T-cell (primary cell): ENCODE measurements around the gene PET100. TPM values are rescaled to one million over a fixed set of nuclear protein-coding genes. Genes with fewer than 3 reads are reported as not detected.

Experiments used
- ATAC-seq, 4 experiments: fragments of 200-7000 bp in 3 of 4; fragments of 150-1000 bp in 1 of 4; cut with Tn5 transposase; replicated peaks in 1 of 4; 1 replicate in 3 of 4; 2 replicates in 1 of 4; pipeline ENCODE4 v1.10.0; 2021; ENCODE audit warnings: moderate library complexity in 3 of 4, mild to moderate bottlenecking in 2 of 4, moderate number of reproducible peaks in 1 of 4
- CTCF ChIA-PET, 2 donors: fragments of 300-600 bp; sonication (Branson Sonifier 250); formaldehyde crosslinking; loops; one replicate each; lab custom pipeline; 2022; ENCODE audit warnings: antibody characterized with exemption in 2 of 2; lab: Charles Lee
- POLR2A ChIA-PET, 2 donors: fragments of 300-600 bp; sonication (Branson Sonifier 250); formaldehyde crosslinking; loops; one replicate each; lab custom pipeline; 2022; ENCODE audit warnings: antibody characterized with exemption in 2 of 2; lab: Charles Lee
- DNase-seq, 35 experiments: peaks; one replicate each; pipeline versions ENCODE4 v3.0.0 to v3.0.0-alpha.2; 2013 to 2023
- H3K27ac ChIP-seq: one replicate; pipeline ENCODE4 v1.5.1; 2013; ENCODE audit warnings: low read length
- H3K27me3 ChIP-seq, 2 experiments: replicated peaks in 1 of 2; 1 replicate in 1 of 2; 2 replicates in 1 of 2; pipeline versions ENCODE4 v1.6.1 to v1.7.0; 2013; ENCODE audit warnings: low read length in 1 of 2, mixed read lengths in 1 of 2; ENCODE audit not compliant: control insufficient read depth in 2 of 2, insufficient read depth in 2 of 2; ENCODE audit errors: extremely low read depth in 1 of 2
- H3K36me3 ChIP-seq, 2 donors: 1 replicate in 1 of 2; 2 replicates in 1 of 2; pipeline versions ENCODE4 v1.6.1 to v1.7.0; 2013; ENCODE audit warnings: low read length in 1 of 2; ENCODE audit not compliant: control insufficient read depth in 2 of 2, insufficient read depth in 1 of 2; ENCODE audit errors: extremely low read depth in 1 of 2
- H3K4me1 ChIP-seq, 2 experiments: 1 replicate in 1 of 2; 2 replicates in 1 of 2; pipeline versions ENCODE4 v1.6.1 to v1.7.0; 2013; ENCODE audit warnings: low read length in 2 of 2, mixed read lengths in 1 of 2; ENCODE audit not compliant: insufficient read depth in 2 of 2, control insufficient read depth in 1 of 2; ENCODE audit errors: extremely low read depth in 1 of 2
- H3K4me3 ChIP-seq, 2 donors: 1 replicate in 1 of 2; 2 replicates in 1 of 2; pipeline versions ENCODE4 v1.5.1 to v1.7.0; 2013; ENCODE audit warnings: mild to moderate bottlenecking in 2 of 2, low read length in 1 of 2, moderate library complexity in 1 of 2; ENCODE audit not compliant: control insufficient read depth in 1 of 2; ENCODE audit errors: extremely low read depth in 1 of 2
- H3K9me3 ChIP-seq: 2 replicates; pipeline ENCODE4 v1.7.0; 2013
- H3K27ac Mint-ChIP-seq, 2 donors: one replicate each; pipeline ENCODE4 v1.8.0; 2020 to 2021; ENCODE audit warnings: mild to moderate bottlenecking in 2 of 2, mixed read lengths in 2 of 2
- H3K27me3 Mint-ChIP-seq, 2 donors: one replicate each; pipeline ENCODE4 v1.8.0; 2021 to 2022; ENCODE audit warnings: mixed read lengths in 2 of 2
- H3K36me3 Mint-ChIP-seq: one replicate; pipeline ENCODE4 v1.8.0; 2021; ENCODE audit warnings: mixed read lengths
- H3K4me1 Mint-ChIP-seq, 3 donors: one replicate each; pipeline ENCODE4 v1.8.0; 2020 to 2022; ENCODE audit warnings: mixed read lengths in 3 of 3, mild to moderate bottlenecking in 1 of 3
- H3K4me3 Mint-ChIP-seq, 3 donors: one replicate each; pipeline ENCODE4 v1.8.0; 2020 to 2022; ENCODE audit warnings: mild to moderate bottlenecking in 3 of 3, mixed read lengths in 3 of 3, moderate library complexity in 3 of 3
- H3K9me3 Mint-ChIP-seq, 3 donors: one replicate each; pipeline ENCODE4 v1.8.0; 2020 to 2022; ENCODE audit warnings: mixed read lengths in 3 of 3
- WGBS: methylation state at CpG from one replicate; pipeline ENCODE4 v1.1.5; 2013; ENCODE audit warnings: missing lambda C conversion rate; ENCODE audit not compliant: insufficient coverage; 5-methylcytosine and 5-hydroxymethylcytosine counted together
- total RNA-seq, 35 experiments: library from RNA in 6 of 35; stranded (reverse) in 6 of 35; fragments of 120-200 nt in 1 of 35; gene quantifications; one replicate each; pipeline versions ENCODE4 v1.2.1 to v1.2.4 and lab custom pipeline; 2013 to 2026

The PET100 gene
- total RNA-seq, 5 donors from 2014 or later (not counting 1 experiment from before 2014, with no cell fraction given) = 105 to 139 (median 110) TPM

DNA sequence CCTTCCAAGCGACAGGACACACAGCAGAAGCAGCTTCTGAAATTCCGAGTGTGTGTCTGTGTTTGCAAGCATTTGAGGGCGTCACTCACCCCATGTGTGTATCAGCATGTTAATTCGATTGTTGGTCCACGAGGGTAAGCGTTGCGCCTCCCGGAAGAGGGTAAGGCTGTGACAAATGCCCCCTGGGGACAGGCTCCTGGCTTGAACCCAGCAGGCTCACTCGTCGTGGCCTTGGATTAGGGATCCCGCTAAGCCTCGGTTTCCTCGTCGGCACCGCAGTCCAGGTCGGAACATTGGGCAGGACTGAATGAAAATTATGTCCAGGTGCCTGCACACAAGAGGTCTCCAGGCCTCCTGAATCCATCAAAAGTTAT lies 6.7 kb downstream of the PET100 start:
- Mint-ChIP-seq H3K4me3 (peak overlapping the region; percentile 77 to 82 (median 80)), H3K36me3 (peaks cover 12% of the 10 kb centered on the region), H3K9me3 (no peaks in the 10 kb centered on the region), H3K27me3 (no peaks in the 10 kb centered on the region), H3K4me1 (peaks cover 44 to 50% (median 48%) of the 10 kb centered on the region in 3 donors), H3K27ac (peak overlapping the region; percentile 84 to 85)
- ATAC-seq (no peak), DNase-seq (no peak)
- H3K4me3 ChIP-seq = peak overlapping the region in 1 of 2 donors; percentile 85
- peaks cover 3 to 21% of the 10 kb centered on the region in 2 donors for H3K36me3 ChIP-seq
- H3K27ac ChIP-seq = peak overlapping the region; percentile 68
- no peaks in the 10 kb centered on the region for H3K27me3 ChIP-seq
- no peaks in the 10 kb centered on the region for H3K9me3 ChIP-seq
- ChIA-PET POLR2A (no interaction called here), CTCF (interaction anchor here in 1 of 2 donors (0.6 kb wide), 1 partner anchor 13 kb away, joined by 3 read pairs; no protein-coding TSS in a partner anchor)
- WGBS = 77% methylated on average over 16 of the region's 16 CpGs
- peaks cover 0 to 46% of the 10 kb centered on the region in 2 experiments for H3K4me1 ChIP-seq

DNA sequence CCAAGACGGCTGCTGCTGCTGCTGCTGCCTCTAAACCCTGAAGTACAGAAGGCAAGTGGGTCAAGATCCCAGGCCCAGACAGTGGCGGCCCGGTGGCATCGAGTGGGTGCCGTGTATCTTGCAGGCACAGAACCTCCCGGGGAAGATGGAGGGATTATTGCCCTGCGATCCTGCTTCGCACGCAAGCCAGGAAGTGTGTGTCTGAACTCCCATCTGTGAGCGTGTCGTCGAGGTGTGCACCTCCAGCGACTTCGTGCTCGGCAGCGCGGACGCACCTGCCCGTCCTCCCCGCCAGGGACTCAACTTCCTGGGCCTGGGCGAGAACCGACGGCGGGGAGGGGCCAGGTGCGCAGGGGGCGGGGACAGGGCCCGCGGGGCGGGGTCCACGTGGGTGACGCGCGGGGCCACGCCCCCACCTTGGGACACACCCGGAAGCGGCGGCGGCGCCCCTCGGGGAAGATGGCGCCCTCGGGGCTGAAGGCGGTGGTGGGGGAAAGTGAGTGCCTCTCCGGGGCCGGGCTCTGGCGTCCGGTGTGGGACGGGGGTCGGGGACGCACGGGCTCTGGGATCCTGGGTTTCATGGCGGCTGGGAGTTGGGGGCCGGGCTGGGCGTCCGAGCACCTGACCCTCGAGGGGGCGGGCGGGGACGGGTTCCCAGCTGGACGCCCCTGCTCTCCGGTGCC lies 7.2 kb downstream of the PET100 start, which contains the start of gene STXBP2:
Gene STXBP2, plus strand, starts transcription at position 420 of the 683 bp plus-strand sequence. Its CDS starts 40 bp downstream, at position 460.
- H3K36me3 ChIP-seq = peaks cover 4 to 20% of the 10 kb centered on the region in 2 donors
- peak within 1 kb of the TSS; percentile 92 for H3K27ac ChIP-seq
- Mint-ChIP-seq H3K36me3 (peaks cover 12% of the 10 kb centered on the region), H3K27me3 (no peaks in the 10 kb centered on the region), H3K4me1 (peaks cover 42 to 50% (median 46%) of the 10 kb centered on the region in 3 donors), H3K4me3 (peak within 1 kb of the TSS; percentile 77 to 82 (median 80)), H3K9me3 (no peaks in the 10 kb centered on the region), H3K27ac (peak within 1 kb of the TSS; percentile 84 to 85)
- ATAC-seq = peak; percentile 96 to 97 (median 97)
- no peaks in the 10 kb centered on the region for H3K9me3 ChIP-seq
- peak; percentile 83 to 97 (median 91) for DNase-seq
- 5% methylated on average over 60 of the region's 61 CpGs for WGBS
- peaks cover 0 to 45% of the 10 kb centered on the region in 2 experiments for H3K4me1 ChIP-seq
- CTCF ChIA-PET = interaction anchor here in 1 of 2 donors (1.2 kb wide), 1 partner anchor 44 kb away, joined by 3 read pairs; the partner anchor contains the start of gene TRAPPC5
- no peaks in the 10 kb centered on the region for H3K27me3 ChIP-seq
- POLR2A ChIA-PET = no interaction called here
- H3K4me3 ChIP-seq = peak within 1 kb of the TSS; percentile 80 to 85

- H3K4me1 Mint-ChIP-seq = peaks cover 39 to 50% (median 43%) of the 10 kb centered on the region in 3 donors
- Histone ChIP-seq H3K9me3 (no peaks in the 10 kb centered on the region), H3K27ac (peak overlapping the region; percentile 92), H3K36me3 (peaks cover 4 to 16% of the 10 kb centered on the region in 2 donors), H3K4me3 (peak overlapping the region; percentile 80 to 85), H3K4me1 (peaks cover 0 to 45% of the 10 kb centered on the region in 2 experiments), H3K27me3 (no peaks in the 10 kb centered on the region)
- H3K9me3 Mint-ChIP-seq = no peaks in the 10 kb centered on the region
- peaks cover 12% of the 10 kb centered on the region for H3K36me3 Mint-ChIP-seq
- H3K4me3 Mint-ChIP-seq = peak overlapping the region; percentile 77 to 82 (median 80)
- DNase-seq (peak in 6 of 35 experiments; percentile 6 to 34 (median 18)), ATAC-seq (peak; percentile 3 to 22 (median 20))
- ChIA-PET CTCF (interaction anchor here in 1 of 2 donors (1.2 kb wide), 1 partner anchor 43 kb away, joined by 3 read pairs; the partner anchor contains the start of gene TRAPPC5), POLR2A (interaction anchor here (0.5 to 0.9 kb wide), 2 partner anchors 8 to 266 kb away, joined by 3 read pairs; partner anchors contain the start of genes MAP2K7 (in 1 of the 2) and PET100 (in 1 of the 2))
- WGBS = 14% methylated on average over 15 of the region's 30 CpGs
- peak overlapping the region; percentile 84 to 85 for H3K27ac Mint-ChIP-seq
- no peaks in the 10 kb centered on the region for H3K27me3 Mint-ChIP-seq
These were observed 8.0 kb downstream of the PET100 start for GRCh38 chr19:7637374-7638256.

DNA sequence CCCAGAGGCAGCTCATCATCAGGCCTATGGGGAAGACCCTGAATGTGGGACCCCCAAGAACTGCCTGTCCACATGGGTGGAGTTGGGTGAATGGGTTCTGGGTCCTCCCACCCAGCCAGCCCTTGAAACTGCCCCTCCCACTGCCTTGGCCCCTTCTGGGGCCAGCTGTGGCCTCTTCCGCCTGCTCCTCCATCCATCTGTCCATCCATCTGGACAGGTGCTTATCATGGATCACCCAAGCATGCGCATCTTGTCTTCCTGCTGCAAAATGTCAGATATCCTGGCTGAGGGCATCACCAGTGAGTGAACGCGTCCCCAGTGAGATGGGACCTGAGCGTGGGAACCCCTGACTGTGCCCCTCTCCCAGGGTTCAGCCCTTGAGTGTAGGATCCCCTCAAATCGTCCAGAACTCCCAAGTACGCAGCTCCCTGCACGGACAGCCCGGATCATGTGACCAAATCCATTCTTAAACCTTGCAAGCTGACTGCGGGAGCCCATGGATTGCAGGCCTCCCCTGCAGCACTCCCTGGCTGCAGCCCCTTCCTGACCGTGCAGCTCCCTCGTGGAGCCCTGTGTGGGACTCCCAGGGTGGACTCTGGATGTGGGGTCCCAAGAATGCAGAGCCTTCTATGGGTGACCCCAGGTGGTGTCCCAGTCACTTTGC lies 9.3 kb downstream of the PET100 start:
- Histone ChIP-seq H3K4me1 (peaks cover 0 to 45% of the 10 kb centered on the region in 2 experiments), H3K27me3 (peaks cover 0 to 2% of the 10 kb centered on the region in 2 experiments), H3K4me3 (no peak overlapping the region), H3K9me3 (no peaks in the 10 kb centered on the region), H3K36me3 (peaks cover 4 to 16% of the 10 kb centered on the region in 2 donors), H3K27ac (no peak overlapping the region)
- Mint-ChIP-seq H3K27me3 (no peaks in the 10 kb centered on the region), H3K27ac (peak overlapping the region in 1 of 2 donors; percentile 68), H3K4me1 (peaks cover 38 to 45% (median 43%) of the 10 kb centered on the region in 3 donors), H3K9me3 (no peaks in the 10 kb centered on the region), H3K36me3 (peaks cover 12% of the 10 kb centered on the region), H3K4me3 (peak overlapping the region; percentile 44 to 80 (median 54))
- DNase-seq (no peak), ATAC-seq (no peak)
- ChIA-PET CTCF (no interaction called here), POLR2A (no interaction called here)
- 97% methylated on average over 12 of the region's 12 CpGs for WGBS

- H3K4me1 ChIP-seq = peaks cover 0 to 45% of the 10 kb centered on the region in 2 experiments
- H3K27ac Mint-ChIP-seq = no peak overlapping the region
- no peak overlapping the region for H3K4me3 ChIP-seq
These were observed 10.3 kb downstream of the PET100 start for GRCh38 chr19:7639863-7640348.

More at GRCh38 chr19:7639863-7640348, 10.3 kb downstream of the PET100 start:
- Mint-ChIP-seq H3K4me1 (peaks cover 38 to 42% (median 41%) of the 10 kb centered on the region in 3 donors), H3K36me3 (peaks cover 12% of the 10 kb centered on the region), H3K9me3 (no peaks in the 10 kb centered on the region), H3K27me3 (no peaks in the 10 kb centered on the region), H3K4me3 (peak overlapping the region in 2 of 3 donors; percentile 31 to 80)
- Histone ChIP-seq H3K36me3 (peaks cover 4 to 23% of the 10 kb centered on the region in 2 donors), H3K27ac (no peak overlapping the region), H3K9me3 (no peaks in the 10 kb centered on the region), H3K27me3 (peaks cover 0 to 2% of the 10 kb centered on the region in 2 experiments)
- ATAC-seq (no peak), DNase-seq (no peak)
- ChIA-PET POLR2A (no interaction called here), CTCF (no interaction called here)
- whole genome bisulfite sequencing = 96% methylated on average over 13 of the region's 13 CpGs
